Panc1 (cell line): ENCODE results near the gene SUPT5H. TPM values are rescaled to one million over a fixed set of nuclear protein-coding genes. Genes with fewer than 3 reads are reported as not detected.

Experiments
- ATAC-seq: fragments of 200-7000 bp; cut with Tn5 transposase; 2 replicates; pipeline ENCODE4 v1.9.1; 2020; ENCODE audit warnings: mild to moderate bottlenecking, moderate library complexity
- BruUV-seq: library from RNA; stranded (reverse); fragments of 400-500 nt; replicated peaks from 2 replicates; lab custom pipeline; 2021; lab: Mats Ljungman, UMichigan
- CTCF ChIA-PET: fragments of 300-600 bp; sonication (Branson Sonifier 250); formaldehyde crosslinking; loops from one replicate; lab custom pipeline; 2022; ENCODE audit warnings: antibody characterized with exemption; lab: Charles Lee
- POLR2A ChIA-PET: fragments of 300-600 bp; sonication (Branson Sonifier 250); formaldehyde crosslinking; loops from one replicate; lab custom pipeline; 2022; ENCODE audit warnings: antibody characterized with exemption; lab: Charles Lee
- DNase-seq: peaks from one replicate; pipeline ENCODE4 v3.0.0-alpha.2; 2010; ENCODE audit warnings: low read depth, low spot score
- H3K27ac ChIP-seq: 2 replicates; pipeline ENCODE4 v1.5.1; 2011; ENCODE audit warnings: mild to moderate bottlenecking, low read length, inconsistent platforms
- H3K27me3 ChIP-seq: fragments of 200-500 bp; sonication (Bioruptor generic); 2 replicates; pipeline ENCODE4 v1.6.0; 2014; ENCODE audit warnings: low read length, inconsistent platforms; ENCODE audit not compliant: control insufficient read depth, insufficient read depth
- H3K36me3 ChIP-seq: fragments of 200-500 bp; sonication (Bioruptor generic); 2 replicates; pipeline ENCODE4 v1.5.1; 2014; ENCODE audit warnings: inconsistent platforms, mild to moderate bottlenecking, low read length, moderate library complexity; ENCODE audit not compliant: control insufficient read depth, insufficient read depth
- H3K4me1 ChIP-seq: 2 replicates; pipeline ENCODE4 v1.5.1; 2011; ENCODE audit warnings: inconsistent platforms, mild to moderate bottlenecking, low read length, moderate library complexity; ENCODE audit not compliant: control insufficient read depth, insufficient read depth
- H3K4me3 ChIP-seq, 2 experiments: 2 replicates each; pipeline ENCODE4 v1.5.1; 2011 to 2012; ENCODE audit warnings: low read depth in 2 of 2, low read length in 2 of 2, mild to moderate bottlenecking in 2 of 2, inconsistent platforms in 1 of 2, moderate library complexity in 1 of 2
- H3K9me3 ChIP-seq: fragments of 200-500 bp; sonication (Bioruptor generic); 2 replicates; pipeline ENCODE4 v1.5.1; 2014; ENCODE audit warnings: low read depth, mild to moderate bottlenecking, inconsistent platforms, low read length, moderate library complexity; ENCODE audit not compliant: control insufficient read depth, insufficient read depth
- CTCF ChIP-seq: fragments of 450-650 bp; IDR thresholded peaks from 2 replicates; pipeline ENCODE4 v1.5.1; 2017; ENCODE audit warnings: mild to moderate bottlenecking
- POLR2AphosphoS5 ChIP-seq: IDR thresholded peaks from 2 replicates; pipeline ENCODE4 v1.6.1; 2012; ENCODE audit warnings: mild to moderate bottlenecking, low read depth, low read length, moderate library complexity
- REST ChIP-seq, 2 experiments: IDR thresholded peaks; 2 replicates each; pipeline ENCODE4 v1.6.1; 2011 to 2012; ENCODE audit warnings: low read depth in 2 of 2, control low read depth in 1 of 2, low read length in 1 of 2, mild to moderate bottlenecking in 1 of 2, moderate library complexity in 1 of 2; ENCODE audit not compliant: insufficient read depth in 1 of 2
- SIN3A ChIP-seq: IDR thresholded peaks from 2 replicates; pipeline ENCODE4 v1.6.1; 2012; ENCODE audit warnings: low read depth, mild to moderate bottlenecking, low read length, moderate library complexity, borderline replicate concordance; ENCODE audit not compliant: insufficient read depth
- TCF7L2 ChIP-seq: IDR thresholded peaks from 2 replicates; pipeline ENCODE4 v1.6.1; 2011; ENCODE audit warnings: mild to moderate bottlenecking, low read depth, low read length, inconsistent platforms
- in situ Hi-C: cut with HindIII; loops from 2 replicates; pipeline ENCODE4 v1.10.0; 2016; ENCODE audit warnings: low sequenced_read_pairs, low pct_unique_long_range_greater_than_20kb
- intact Hi-C: fragments of 100-400 bp; cut with micrococcal nuclease; formaldehyde crosslinking; loops from one replicate; pipeline ENCODE4 v1.10.0; 2022; ENCODE audit not compliant: unreplicated experiment
- total RNA-seq: library from RNA; stranded (reverse); gene quantifications from one replicate; pipeline ENCODE4 v1.2.1, GENCODE V29; 2021; ENCODE audit not compliant: unreplicated experiment

SUPT5H gene
- total RNA-seq, 1 experiment from 2014 or later: 1,614 TPM

GRCh38 chr19:39492788-39493187, 47.4 kb downstream of the SUPT5H start:
- TF ChIP-seq TCF7L2: no peak
- TF ChIP-seq POLR2AphosphoS5: no peak
- TF ChIP-seq CTCF: no peak
- TF ChIP-seq SIN3A: no peak
- TF ChIP-seq REST (IDR thresholded peaks at IDR 0.05; ENCODE audit: insufficient read depth in 1 of 2, low read depth in 2 of 2, low read length in 1 of 2): no peak
- peaks cover 8% of the 10 kb centered on the region for H3K4me1 ChIP-seq
- POLR2A ChIA-PET: interaction anchor here (0.5 to 1.7 kb wide), 6 partner anchors 11 to 278 kb away, joined by 3 to 11 read pairs (median 5); partner anchors contain the start of genes RPS16 and TIMM50
- in situ Hi-C loops: no loop called here
- no peak overlapping the region for H3K4me3 ChIP-seq
- CTCF ChIA-PET: interaction anchor here (0.5 to 4.0 kb wide), 10 partner anchors 10 to 74 kb away, joined by 3 to 31 read pairs (median 8); partner anchors contain the start of genes EID2B and TIMM50
- ATAC-seq: no peak
- no peak for DNase-seq
- H3K27ac ChIP-seq: no peak overlapping the region
- no TSS peak for BruUV-seq
- no peaks in the 10 kb centered on the region for H3K9me3 ChIP-seq
- intact Hi-C loops: no loop called here
- no peaks in the 10 kb centered on the region for H3K27me3 ChIP-seq
- H3K36me3 ChIP-seq: peaks cover 28% of the 10 kb centered on the region

- Histone ChIP-seq H3K27ac (no peak overlapping the region), H3K4me1 (peaks cover 20% of the 10 kb centered on the region), H3K36me3 (peaks cover 9% of the 10 kb centered on the region), H3K27me3 (peaks cover 4% of the 10 kb centered on the region), H3K4me3 (no peak overlapping the region), H3K9me3 (no peaks in the 10 kb centered on the region)
- TF ChIP-seq CTCF: no peak
- BruUV-seq: no TSS peak
- intact Hi-C loops (no loop called here), in situ Hi-C loops (no loop called here)
- ATAC-seq: no peak
- POLR2A ChIA-PET: interaction anchor here (0.6 to 6.6 kb wide), 4 partner anchors 14 to 59 kb away, joined by 7 to 66 read pairs (median 10); partner anchors contain the start of genes RPS16, SUPT5H and TIMM50
- no peak for DNase-seq
- CTCF ChIA-PET: interaction anchor here (0.5 to 4.0 kb wide), 10 partner anchors 9 to 57 kb away, joined by 3 to 31 read pairs (median 6); no protein-coding TSS in a partner anchor
These were observed 49.3 kb downstream of the SUPT5H start for GRCh38 chr19:39494661-39495060.
